ENCODE results near the gene KLHL15. TPM values are rescaled to one million over a fixed set of nuclear protein-coding genes. Genes with fewer than 3 reads are reported as not detected.
"Not testable (repeated sequence)": the region's sequence is repeated elsewhere in the genome, so short reads cannot be mapped to it uniquely, and the experiment has no call there.

The KLHL15 gene
- total RNA-seq, 4 donors from 2014 or later: 12.4 to 19.4 (median 13.7) TPM

- Histone ChIP-seq H3K4me1 (no peaks in the 10 kb centered on the region), H3K27ac (peak within 1 kb of the TSS; percentile 76 to 92 (median 78)), H3K36me3 (peaks cover 3 to 13% of the 10 kb centered on the region in 2 donors), H3K27me3 (no peaks in the 10 kb centered on the region), H3K9me3 (no peaks in the 10 kb centered on the region), H3K4me3 (replicated peaks in 1 of 3) (peak within 1 kb of the TSS in 2 of 3 donors; percentile 65 to 70)
- DNase-seq: peak; percentile 83 to 85
- intact Hi-C loops (cut with DNase I): loop anchor here (10.0 kb wide), 2 partner anchors 100 to 140 kb away; no protein-coding TSS in a partner anchor
- WGBS, 2 donors: 0% methylated on average over 19 to 32 of the region's 57 CpGs
- TF ChIP-seq POLR2A (IDR thresholded peaks at IDR 0.05) (peak in 1 of 2 donors; percentile 36), CTCF (IDR thresholded peaks at IDR 0.05) (peak; percentile 21 to 50 (median 42))
Measured at GRCh38 chrX:24054182-24055042, 27.4 kb upstream of the KLHL15 start, which contains the start of gene EIF2S3. Gene EIF2S3, plus strand, starts transcription at chrX:24054956. Its CDS starts 13 bp downstream, at chrX:24054969.

DNA sequence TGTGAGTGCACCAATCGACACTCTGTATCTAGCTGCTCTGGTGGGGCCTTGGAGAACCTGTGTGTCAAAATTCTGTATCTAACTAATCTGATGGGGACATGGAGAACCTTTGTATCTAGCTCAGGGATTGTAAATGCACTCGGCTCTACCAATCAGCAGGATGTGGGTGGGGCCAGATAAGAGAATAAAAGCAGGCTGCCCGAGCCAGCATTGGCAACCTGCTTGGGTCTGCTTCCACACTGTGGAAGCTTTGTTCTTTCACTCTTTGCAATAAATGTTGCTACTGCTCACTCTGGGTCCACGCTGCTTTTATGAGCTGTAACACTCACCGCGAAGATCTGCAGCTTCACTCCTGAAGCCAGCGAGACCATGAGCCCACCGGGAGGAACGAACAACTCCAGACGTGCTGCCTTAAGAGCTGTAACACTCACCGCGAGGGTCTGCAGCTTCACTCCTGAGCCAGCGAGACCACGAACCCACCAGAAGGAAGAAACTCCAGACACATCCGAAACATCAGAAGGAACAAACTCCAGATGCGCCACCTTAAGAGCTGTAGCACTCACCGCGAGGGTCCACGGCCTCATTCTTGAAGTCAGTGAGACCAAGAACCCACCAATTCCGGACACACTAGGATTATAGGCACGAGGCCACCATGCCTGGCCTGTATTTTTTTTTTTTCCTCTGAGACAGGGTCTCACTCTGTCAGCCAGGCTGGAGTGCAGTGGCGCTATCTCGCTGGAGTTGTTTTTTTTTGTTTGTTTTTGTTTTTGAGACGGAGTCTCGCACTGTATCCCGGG is 23.7 kb upstream of the KLHL15 start:
- not testable (repeated sequence) for DNase-seq

DNA sequence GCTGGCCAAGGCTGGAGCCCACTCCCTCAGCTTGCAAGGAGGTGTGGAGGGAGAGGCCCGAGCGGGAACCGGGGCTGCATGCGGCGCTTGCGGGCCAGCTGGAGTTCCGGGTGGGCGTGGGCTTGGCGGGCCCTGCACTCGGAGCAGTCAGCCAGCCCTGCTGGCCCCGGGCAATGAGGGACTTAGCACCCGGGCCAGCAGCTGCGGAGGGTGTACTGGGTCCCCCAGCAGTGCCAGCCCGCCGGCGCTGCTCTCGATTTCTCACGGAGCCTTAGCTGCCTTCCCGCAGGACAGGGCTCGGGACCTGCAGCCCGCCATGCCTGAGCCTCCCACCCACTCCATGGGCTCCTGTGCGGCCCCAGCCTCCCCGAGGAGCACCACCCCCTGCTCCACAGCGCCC is 22.7 kb upstream of the KLHL15 start:
- not testable (repeated sequence) for H3K27ac ChIP-seq; H3K9me3 ChIP-seq; DNase-seq; H3K27me3 ChIP-seq; H3K4me3 ChIP-seq (replicated peaks in 1 of 3); H3K4me1 ChIP-seq; H3K36me3 ChIP-seq
- intact Hi-C loops (cut with DNase I): loop anchor here (10.0 kb wide), 2 partner anchors 105 to 135 kb away; no protein-coding TSS in a partner anchor
- WGBS, 2 donors: no CpG with 5 or more reads among the region's 24 CpGs

More for the DNA sequence above, 23.7 kb upstream of the KLHL15 start:
- H3K4me3 ChIP-seq (replicated peaks in 1 of 3); H3K4me1 ChIP-seq; H3K27ac ChIP-seq; H3K9me3 ChIP-seq; H3K36me3 ChIP-seq; H3K27me3 ChIP-seq: not testable (repeated sequence)
- WGBS, 2 donors: 85 to 86% methylated on average over 13 to 20 of the region's 26 CpGs
- intact Hi-C loops (cut with DNase I): loop anchor here (10.0 kb wide), 2 partner anchors 104 to 136 kb away; no protein-coding TSS in a partner anchor

- H3K4me3 ChIP-seq (replicated peaks in 1 of 3); H3K4me1 ChIP-seq; DNase-seq; intact Hi-C loops (cut with DNase I); H3K27me3 ChIP-seq; H3K36me3 ChIP-seq; H3K9me3 ChIP-seq; H3K27ac ChIP-seq: not testable (repeated sequence)
Measured at GRCh38 chrX:24046060-24046459, 19.1 kb upstream of the KLHL15 start.

DNA sequence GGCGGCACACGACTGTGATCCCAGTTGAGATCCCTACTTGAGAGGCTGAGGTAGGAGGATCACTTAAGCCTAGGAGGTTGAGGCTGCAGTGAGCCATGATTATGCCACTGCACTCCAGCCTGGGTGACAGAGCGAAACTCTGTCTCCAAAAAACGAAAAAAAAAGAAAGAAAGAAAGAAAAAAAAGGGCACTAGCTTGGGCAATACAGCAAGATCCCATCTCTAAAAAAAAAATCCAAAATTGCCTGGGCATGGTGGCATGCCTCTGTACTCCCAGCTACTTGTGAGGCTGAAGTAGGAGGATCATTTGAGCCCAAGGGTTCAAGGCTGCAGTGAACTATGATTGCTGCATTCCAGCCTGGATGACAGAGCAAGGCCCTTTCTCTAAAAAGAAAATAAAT is 10.7 kb upstream of the KLHL15 start:
- no peaks in the 10 kb centered on the region for H3K4me1 ChIP-seq
- TF ChIP-seq POLR2A (IDR thresholded peaks at IDR 0.05): no peak
- no peak for TF ChIP-seq CTCF (IDR thresholded peaks at IDR 0.05)
- 72 to 78% methylated on average over 4 of the region's 4 CpGs for WGBS, 2 donors

GRCh38 chrX:24034485-24034884 is 7.5 kb upstream of the KLHL15 start:
- Histone ChIP-seq H3K27me3 (no peaks in the 10 kb centered on the region), H3K9me3 (no peaks in the 10 kb centered on the region), H3K27ac (no peak overlapping the region), H3K4me1 (no peaks in the 10 kb centered on the region), H3K36me3 (no peaks in the 10 kb centered on the region), H3K4me3 (replicated peaks in 1 of 3) (no peak overlapping the region)
- TF ChIP-seq POLR2A (IDR thresholded peaks at IDR 0.05) (no peak), CTCF (IDR thresholded peaks at IDR 0.05) (no peak)
- intact Hi-C loops (cut with DNase I): no loop called here
- WGBS, 2 donors: 54 to 74% methylated on average over 3 to 4 of the region's 5 CpGs
- no peak for DNase-seq

More for the DNA sequence above, 10.7 kb upstream of the KLHL15 start:
- H3K27ac ChIP-seq: no peak overlapping the region
- no peaks in the 10 kb centered on the region for H3K9me3 ChIP-seq
- no peak overlapping the region for H3K4me3 ChIP-seq (replicated peaks in 1 of 3)
- H3K36me3 ChIP-seq: no peaks in the 10 kb centered on the region
- intact Hi-C loops (cut with DNase I): no loop called here
- H3K27me3 ChIP-seq: no peaks in the 10 kb centered on the region
- DNase-seq: no peak
